Fibroblast of skin of scalp (primary cell): ENCODE results near the gene MEP1B.

Experiments
- DNase-seq: peaks from one replicate; pipeline ENCODE4 v3.0.0-alpha.2; 2013

Gene MEP1B

DNA sequence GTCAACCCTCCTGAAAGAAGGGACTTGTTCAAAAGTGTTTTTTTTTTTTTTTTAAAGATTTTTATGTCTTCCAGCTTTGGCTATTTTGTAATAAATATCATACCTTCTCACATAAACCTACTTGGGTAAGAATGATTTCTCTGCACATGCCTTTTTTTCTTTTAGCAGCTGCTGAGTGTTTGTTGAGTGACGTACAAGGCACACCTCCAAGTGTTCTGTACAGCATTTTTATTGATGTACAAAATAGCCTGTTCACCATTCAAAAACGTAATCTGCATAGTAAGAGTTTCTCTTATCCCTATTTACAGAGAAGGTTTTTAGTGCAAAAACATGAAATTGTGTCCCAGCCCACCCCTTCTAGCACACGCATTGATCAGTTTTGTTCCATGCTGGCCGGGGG lies 77.6 kb downstream of the MEP1B start:
- DNase-seq: no peak
